Effector memory CD4-positive, alpha-beta T cell (primary cell): ENCODE results near the gene POLDIP3.
A peak's percentile ranks its signal among the peaks of the same experiment; 100 is the strongest.
"Not testable (repeated sequence)": the region's sequence is repeated elsewhere in the genome, so short reads cannot be mapped to it uniquely, and the experiment has no call there.

Source experiments
- DNase-seq, 3 donors: peaks; one replicate each; pipeline ENCODE4 v3.0.0-alpha.2; 2020
- H3K27ac ChIP-seq: 2 replicates; pipeline ENCODE4 v1.7.0; 2013; ENCODE audit warnings: mild to moderate bottlenecking, low read length, moderate library complexity; ENCODE audit not compliant: insufficient read depth, poor library complexity, severe bottlenecking
- H3K27me3 ChIP-seq: replicated peaks from 2 replicates; pipeline ENCODE4 v1.7.0; 2013; ENCODE audit warnings: mild to moderate bottlenecking, low read length; ENCODE audit not compliant: insufficient read depth, control insufficient read depth, poor library complexity, severe bottlenecking
- H3K36me3 ChIP-seq: 2 replicates; pipeline ENCODE4 v1.7.0; 2013; ENCODE audit warnings: mild to moderate bottlenecking, low read length, moderate library complexity; ENCODE audit not compliant: control insufficient read depth, insufficient read depth
- H3K4me1 ChIP-seq: 2 replicates; pipeline ENCODE4 v1.7.0; 2013; ENCODE audit warnings: low read length, mild to moderate bottlenecking; ENCODE audit not compliant: control insufficient read depth, insufficient read depth, poor library complexity, severe bottlenecking
- H3K4me3 ChIP-seq: 2 replicates; pipeline ENCODE4 v1.7.0; 2013; ENCODE audit warnings: low read length, low read depth, mild to moderate bottlenecking; ENCODE audit not compliant: insufficient read depth, poor library complexity, severe bottlenecking
- H3K9me3 ChIP-seq: 2 replicates; pipeline ENCODE4 v1.7.0; 2013; ENCODE audit warnings: mild to moderate bottlenecking, low read length, moderate library complexity; ENCODE audit not compliant: control insufficient read depth

POLDIP3 gene

GRCh38 chr22:42587588-42588175, 27.0 kb downstream of the POLDIP3 start:
- H3K36me3 ChIP-seq = peaks cover 79% of the 10 kb centered on the region
- no peak overlapping the region for H3K27ac ChIP-seq
- no peaks in the 10 kb centered on the region for H3K9me3 ChIP-seq
- no peak overlapping the region for H3K4me3 ChIP-seq
- no peaks in the 10 kb centered on the region for H3K4me1 ChIP-seq
- no peaks in the 10 kb centered on the region for H3K27me3 ChIP-seq
- no peak for DNase-seq

GRCh38 chr22:42586381-42586780, 28.3 kb downstream of the POLDIP3 start:
- H3K4me3 ChIP-seq = no peak overlapping the region
- no peaks in the 10 kb centered on the region for H3K27me3 ChIP-seq
- peaks cover 66% of the 10 kb centered on the region for H3K36me3 ChIP-seq
- H3K9me3 ChIP-seq = no peaks in the 10 kb centered on the region
- peaks cover 5% of the 10 kb centered on the region for H3K4me1 ChIP-seq
- no peak for DNase-seq
- no peak overlapping the region for H3K27ac ChIP-seq

GRCh38 chr22:42585096-42585495, 29.6 kb downstream of the POLDIP3 start:
- no peaks in the 10 kb centered on the region for H3K27me3 ChIP-seq
- peaks cover 5% of the 10 kb centered on the region for H3K4me1 ChIP-seq
- no peak for DNase-seq
- peaks cover 56% of the 10 kb centered on the region for H3K36me3 ChIP-seq
- H3K4me3 ChIP-seq = no peak overlapping the region
- H3K9me3 ChIP-seq = no peaks in the 10 kb centered on the region
- no peak overlapping the region for H3K27ac ChIP-seq

- Histone ChIP-seq H3K4me1 (peaks cover 5% of the 10 kb centered on the region), H3K9me3 (no peaks in the 10 kb centered on the region), H3K27me3 (no peaks in the 10 kb centered on the region), H3K4me3 (no peak overlapping the region), H3K36me3 (peaks cover 50% of the 10 kb centered on the region), H3K27ac (no peak overlapping the region)
- DNase-seq = no peak
Measured at GRCh38 chr22:42584364-42584940, 30.2 kb downstream of the POLDIP3 start.

GRCh38 chr22:42582987-42583386, 31.7 kb downstream of the POLDIP3 start:
- Histone ChIP-seq H3K4me1 (peaks cover 5% of the 10 kb centered on the region), H3K27me3 (no peaks in the 10 kb centered on the region), H3K9me3 (no peaks in the 10 kb centered on the region), H3K27ac (no peak overlapping the region), H3K36me3 (peaks cover 49% of the 10 kb centered on the region), H3K4me3 (no peak overlapping the region)
- no peak for DNase-seq

GRCh38 chr22:42581762-42582716, 32.6 kb downstream of the POLDIP3 start:
- Histone ChIP-seq H3K9me3 (no peaks in the 10 kb centered on the region), H3K4me1 (peaks cover 5% of the 10 kb centered on the region), H3K27me3 (no peaks in the 10 kb centered on the region), H3K4me3 (peak overlapping the region; percentile 73), H3K27ac (peak overlapping the region; percentile 57), H3K36me3 (peaks cover 44% of the 10 kb centered on the region)
- DNase-seq = peak; percentile 66 to 73 (median 70)

- H3K4me1 ChIP-seq, H3K27me3 ChIP-seq, H3K9me3 ChIP-seq, DNase-seq: not testable (repeated sequence)
- Histone ChIP-seq H3K4me3 (peak overlapping the region; percentile 73), H3K27ac (peak overlapping the region; percentile 57), H3K36me3 (peaks cover 38% of the 10 kb centered on the region)
Measured at GRCh38 chr22:42581194-42581761, 33.4 kb downstream of the POLDIP3 start.

GRCh38 chr22:42580040-42580439, 34.6 kb downstream of the POLDIP3 start:
- H3K4me3 ChIP-seq, H3K9me3 ChIP-seq, H3K27ac ChIP-seq, DNase-seq, H3K4me1 ChIP-seq, H3K27me3 ChIP-seq: not testable (repeated sequence)
- H3K36me3 ChIP-seq = peaks cover 25% of the 10 kb centered on the region

- H3K36me3 ChIP-seq = peaks cover 18% of the 10 kb centered on the region
- H3K27me3 ChIP-seq = no peaks in the 10 kb centered on the region
- no peaks in the 10 kb centered on the region for H3K9me3 ChIP-seq
- H3K4me1 ChIP-seq = peaks cover 5% of the 10 kb centered on the region
- DNase-seq = no peak
- H3K4me3 ChIP-seq = no peak overlapping the region
- H3K27ac ChIP-seq = no peak overlapping the region
Measured at GRCh38 chr22:42577623-42578240, 37.0 kb downstream of the POLDIP3 start.
